ENCODE measurements around the gene OTULIN. TPM values are rescaled to one million over a fixed set of nuclear protein-coding genes. Genes with fewer than 3 reads are reported as not detected.

The OTULIN gene
- total RNA-seq, 2 donors from 2014 or later, result 77.0 to 94.6 TPM

DNA sequence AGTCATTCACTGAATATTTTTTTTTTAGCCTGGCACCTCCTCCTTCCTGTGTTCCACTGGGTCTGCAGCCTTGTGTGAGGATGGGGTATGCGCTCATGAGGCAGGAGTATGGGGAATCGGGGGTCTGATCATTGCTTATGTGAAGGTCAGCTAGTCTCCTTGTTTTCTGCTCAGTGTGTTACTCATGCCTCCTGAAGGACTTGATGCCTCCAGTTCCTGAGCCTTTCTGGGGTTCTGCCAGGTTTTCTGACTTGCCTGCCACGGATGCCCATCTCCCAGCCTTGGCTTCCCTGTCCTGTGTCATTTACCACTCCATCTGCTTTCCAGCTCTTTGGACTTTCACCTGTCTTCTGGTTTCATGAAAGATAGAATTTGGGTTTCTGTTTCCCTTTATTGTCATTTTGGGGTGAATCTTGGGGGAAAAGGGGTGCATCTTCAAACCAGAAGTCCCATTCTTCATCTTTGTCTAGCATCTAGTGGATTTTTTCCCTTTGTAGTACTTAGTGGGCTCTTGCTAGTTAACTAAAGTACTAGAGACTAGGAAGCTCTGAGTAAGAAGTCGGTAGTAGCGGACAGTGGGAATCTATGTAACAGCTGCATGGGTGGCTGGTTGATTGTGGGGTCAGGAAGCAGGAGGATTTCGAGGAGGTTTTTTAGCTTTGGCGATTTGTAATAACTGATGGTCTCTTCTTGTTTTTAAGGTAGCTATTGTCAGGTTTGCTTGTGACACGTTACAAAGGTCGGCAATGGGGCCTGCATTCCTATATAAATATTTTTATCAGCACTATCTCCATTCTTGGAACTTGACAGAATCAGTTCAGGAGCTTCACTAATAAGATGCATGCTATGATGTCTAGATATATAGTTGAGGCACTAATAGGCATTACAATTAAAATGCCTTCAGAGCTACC is 8.2 kb downstream of the OTULIN start:
- peaks cover 64% of the 10 kb centered on the region for H3K4me1 Mint-ChIP-seq
- DNase-seq, result no peak
- H3K36me3 Mint-ChIP-seq (ENCODE audit: low read depth), result peaks cover 2% of the 10 kb centered on the region
- no peak for ATAC-seq
- H3K4me3 Mint-ChIP-seq, result peak overlapping the region; percentile 61
- no peaks in the 10 kb centered on the region for H3K27me3 Mint-ChIP-seq
- peak overlapping the region; percentile 98 for H3K27ac Mint-ChIP-seq
- H3K9me3 ChIP-seq (ENCODE audit: control insufficient read depth, low read length, poor library complexity, severe bottlenecking), result no peaks in the 10 kb centered on the region

DNA sequence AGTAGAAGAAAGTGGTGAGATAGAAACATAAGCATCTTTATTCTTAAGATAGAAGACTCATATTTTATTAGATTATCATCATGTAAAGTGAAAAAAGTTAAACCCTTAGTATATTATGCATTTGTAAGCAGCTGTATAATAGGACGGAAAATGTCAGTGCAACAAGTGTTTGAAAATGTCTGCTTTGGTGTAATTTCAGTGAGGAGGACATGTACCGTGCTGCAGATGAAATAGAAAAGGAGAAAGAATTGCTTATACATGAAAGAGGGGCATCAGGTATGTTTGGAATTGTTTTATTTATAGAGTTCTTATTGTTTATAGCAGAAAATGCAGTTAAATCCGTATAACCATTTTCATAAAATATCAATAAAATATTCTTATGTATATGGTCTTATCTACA is 8.9 kb downstream of the OTULIN start:
- ATAC-seq (no peak), DNase-seq (no peak)
- no peaks in the 10 kb centered on the region for H3K9me3 ChIP-seq (ENCODE audit: control insufficient read depth, low read length, poor library complexity, severe bottlenecking)
- H3K4me3 Mint-ChIP-seq, result no peak overlapping the region
- H3K27ac Mint-ChIP-seq, result peak overlapping the region; percentile 98
- H3K4me1 Mint-ChIP-seq, result peaks cover 63% of the 10 kb centered on the region
- H3K27me3 Mint-ChIP-seq, result no peaks in the 10 kb centered on the region
- H3K36me3 Mint-ChIP-seq (ENCODE audit: low read depth), result peaks cover 5% of the 10 kb centered on the region

GRCh38 chr5:14674983-14675854 is 10.7 kb downstream of the OTULIN start:
- H3K4me1 Mint-ChIP-seq, result peaks cover 63% of the 10 kb centered on the region
- peak overlapping the region; percentile 98 for H3K27ac Mint-ChIP-seq
- DNase-seq, result no peak
- no peaks in the 10 kb centered on the region for H3K9me3 ChIP-seq (ENCODE audit: control insufficient read depth, low read length, poor library complexity, severe bottlenecking)
- H3K27me3 Mint-ChIP-seq, result no peaks in the 10 kb centered on the region
- ATAC-seq, result peak; percentile 1
- peak overlapping the region; percentile 76 for H3K4me3 Mint-ChIP-seq
- H3K36me3 Mint-ChIP-seq (ENCODE audit: low read depth), result peaks cover 5% of the 10 kb centered on the region

DNA sequence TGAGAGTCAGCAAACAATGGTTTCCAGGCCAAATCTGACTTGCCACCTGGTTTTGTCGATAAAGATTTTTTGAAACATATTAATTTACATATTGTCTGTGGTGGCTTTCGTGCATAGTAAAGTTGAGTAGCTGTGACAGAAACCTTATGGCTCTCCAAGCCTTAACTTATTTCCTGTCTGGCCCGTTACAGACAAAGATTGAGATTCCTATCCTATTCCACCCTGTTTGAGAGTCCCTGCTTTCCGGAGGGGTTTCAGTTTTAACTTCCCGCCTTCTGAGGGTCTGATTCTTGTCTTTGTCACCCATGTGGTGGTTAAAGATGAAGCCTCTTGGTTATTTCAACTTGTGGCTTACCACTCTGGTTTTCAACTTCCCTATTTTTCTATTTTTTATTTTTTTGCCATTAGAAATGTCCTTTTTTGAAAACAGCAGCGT is 11.4 kb downstream of the OTULIN start:
- DNase-seq (no peak), ATAC-seq (peak; percentile 51)
- no peaks in the 10 kb centered on the region for H3K27me3 Mint-ChIP-seq
- H3K4me1 Mint-ChIP-seq, result peaks cover 62% of the 10 kb centered on the region
- H3K4me3 Mint-ChIP-seq, result peak overlapping the region; percentile 76
- H3K36me3 Mint-ChIP-seq (ENCODE audit: low read depth), result peaks cover 5% of the 10 kb centered on the region
- no peaks in the 10 kb centered on the region for H3K9me3 ChIP-seq (ENCODE audit: control insufficient read depth, low read length, poor library complexity, severe bottlenecking)
- peak overlapping the region; percentile 98 for H3K27ac Mint-ChIP-seq

- H3K27me3 Mint-ChIP-seq, result no peaks in the 10 kb centered on the region
- no peaks in the 10 kb centered on the region for H3K9me3 ChIP-seq (ENCODE audit: control insufficient read depth, low read length, poor library complexity, severe bottlenecking)
- DNase-seq (no peak), ATAC-seq (peak; percentile 63)
- peak overlapping the region; percentile 98 for H3K27ac Mint-ChIP-seq
- H3K36me3 Mint-ChIP-seq (ENCODE audit: low read depth), result peaks cover 5% of the 10 kb centered on the region
- H3K4me3 Mint-ChIP-seq, result peak overlapping the region; percentile 76
- peaks cover 58% of the 10 kb centered on the region for H3K4me1 Mint-ChIP-seq
Measured at GRCh38 chr5:14676320-14676719, 11.8 kb downstream of the OTULIN start.

GRCh38 chr5:14678773-14679334 is 14.3 kb downstream of the OTULIN start:
- Mint-ChIP-seq H3K4me1 (peaks cover 35% of the 10 kb centered on the region), H3K27ac (peak overlapping the region; percentile 98), H3K36me3 (ENCODE audit: low read depth) (peaks cover 3% of the 10 kb centered on the region), H3K27me3 (no peaks in the 10 kb centered on the region), H3K4me3 (no peak overlapping the region)
- H3K9me3 ChIP-seq (ENCODE audit: control insufficient read depth, low read length, poor library complexity, severe bottlenecking), result no peaks in the 10 kb centered on the region
- DNase-seq (no peak), ATAC-seq (no peak)

GRCh38 chr5:14679595-14679994 is 15.1 kb downstream of the OTULIN start:
- H3K36me3 Mint-ChIP-seq (ENCODE audit: low read depth), result peaks cover 3% of the 10 kb centered on the region
- peak overlapping the region; percentile 56 for H3K27ac Mint-ChIP-seq
- no peak for ATAC-seq

DNA sequence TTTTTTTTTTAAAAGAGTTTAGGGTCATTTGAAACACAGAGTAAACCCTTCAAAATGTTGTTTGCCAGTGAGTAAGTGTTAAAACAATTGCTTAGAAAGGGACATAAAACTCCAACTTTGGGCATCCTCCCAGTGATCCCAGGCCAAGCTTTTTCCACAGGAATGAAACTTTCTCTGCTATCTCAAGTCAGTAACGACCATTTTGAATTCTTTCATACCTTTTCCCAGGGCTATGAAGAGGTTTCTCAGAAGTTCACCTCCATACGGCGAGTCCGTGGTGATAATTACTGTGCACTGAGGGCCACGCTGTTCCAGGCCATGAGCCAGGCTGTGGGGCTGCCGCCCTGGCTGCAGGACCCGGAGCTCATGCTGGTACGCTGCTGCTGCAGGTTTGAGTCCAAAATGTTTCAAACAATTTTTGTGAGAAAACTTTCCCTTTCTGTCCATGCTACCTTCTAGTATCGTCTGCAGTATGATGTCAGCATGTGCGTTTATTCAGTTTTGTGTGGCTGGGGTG is 16.8 kb downstream of the OTULIN start:
- Mint-ChIP-seq H3K27ac (peak overlapping the region; percentile 65), H3K4me1 (peaks cover 20% of the 10 kb centered on the region), H3K27me3 (no peaks in the 10 kb centered on the region), H3K4me3 (peak overlapping the region; percentile 12), H3K36me3 (ENCODE audit: low read depth) (peaks cover 5% of the 10 kb centered on the region)
- DNase-seq, result no peak
- no peaks in the 10 kb centered on the region for H3K9me3 ChIP-seq (ENCODE audit: control insufficient read depth, low read length, poor library complexity, severe bottlenecking)
- no peak for ATAC-seq

More at GRCh38 chr5:14679595-14679994, 15.1 kb downstream of the OTULIN start:
- peaks cover 29% of the 10 kb centered on the region for H3K4me1 Mint-ChIP-seq
- DNase-seq, result no peak
- H3K27me3 Mint-ChIP-seq, result no peaks in the 10 kb centered on the region
- no peaks in the 10 kb centered on the region for H3K9me3 ChIP-seq (ENCODE audit: control insufficient read depth, low read length, poor library complexity, severe bottlenecking)
- H3K4me3 Mint-ChIP-seq, result no peak overlapping the region

DNA sequence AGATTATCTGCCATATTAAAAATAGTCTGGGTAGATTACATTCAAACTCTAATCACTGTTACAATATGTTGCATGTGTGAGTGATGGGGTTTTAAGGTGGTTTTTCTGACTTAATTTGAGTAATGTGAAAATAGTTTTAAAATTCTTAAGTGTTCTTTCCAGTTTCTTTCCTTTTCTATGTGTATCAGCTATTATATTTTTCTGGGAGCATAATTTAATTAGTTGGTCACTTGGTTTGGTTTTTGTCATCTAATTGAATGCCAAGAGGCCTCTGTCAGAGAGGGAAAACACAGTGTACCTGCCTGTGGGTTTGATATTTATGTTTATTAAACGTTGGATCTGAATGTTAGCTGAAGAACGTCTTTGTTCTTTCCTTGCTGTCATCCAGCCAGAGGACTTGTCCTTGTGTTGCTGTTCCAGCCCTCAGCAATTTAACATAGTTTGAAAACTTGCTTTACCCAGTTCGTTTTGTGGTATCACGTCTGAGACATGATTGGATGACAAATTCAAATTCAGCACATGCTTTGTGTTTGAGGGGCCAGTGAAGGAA is 19.5 kb downstream of the OTULIN start:
- ATAC-seq, result no peak
- no peak for DNase-seq
- H3K27me3 Mint-ChIP-seq, result no peaks in the 10 kb centered on the region
- H3K36me3 Mint-ChIP-seq (ENCODE audit: low read depth), result peaks cover 5% of the 10 kb centered on the region
- H3K4me3 Mint-ChIP-seq, result no peak overlapping the region
- H3K9me3 ChIP-seq (ENCODE audit: control insufficient read depth, low read length, poor library complexity, severe bottlenecking), result no peaks in the 10 kb centered on the region
- peaks cover 10% of the 10 kb centered on the region for H3K4me1 Mint-ChIP-seq
- peak overlapping the region; percentile 73 for H3K27ac Mint-ChIP-seq

GRCh38 chr5:14684757-14685156 is 20.2 kb downstream of the OTULIN start:
- H3K9me3 ChIP-seq (ENCODE audit: control insufficient read depth, low read length, poor library complexity, severe bottlenecking), result no peaks in the 10 kb centered on the region
- peaks cover 5% of the 10 kb centered on the region for H3K36me3 Mint-ChIP-seq (ENCODE audit: low read depth)
- H3K4me1 Mint-ChIP-seq, result peaks cover 6% of the 10 kb centered on the region
- ATAC-seq, result no peak
- no peak overlapping the region for H3K4me3 Mint-ChIP-seq
- H3K27ac Mint-ChIP-seq, result peak overlapping the region; percentile 73
- H3K27me3 Mint-ChIP-seq, result no peaks in the 10 kb centered on the region
- no peak for DNase-seq

DNA sequence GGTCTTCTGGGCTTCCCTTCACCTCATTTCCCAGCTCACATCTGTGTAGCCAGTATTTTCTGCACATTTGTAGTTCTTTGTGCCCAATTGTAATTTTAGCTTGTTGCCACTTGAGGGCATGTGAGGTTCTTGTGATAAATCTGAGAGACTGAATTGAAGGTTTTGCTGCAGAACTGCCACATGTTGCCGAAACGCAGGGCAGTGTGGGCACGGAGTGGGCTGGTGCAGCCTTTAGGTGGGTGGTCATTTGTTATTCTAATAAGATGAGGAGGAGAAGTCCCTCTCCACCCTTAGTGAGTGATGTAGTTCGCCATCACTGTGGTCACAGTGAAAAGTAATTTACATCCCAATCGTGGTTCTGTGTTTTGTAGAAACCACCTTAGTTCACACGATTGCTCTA is 21.2 kb downstream of the OTULIN start:
- Mint-ChIP-seq H3K27ac (peak overlapping the region; percentile 79), H3K36me3 (ENCODE audit: low read depth) (peaks cover 12% of the 10 kb centered on the region), H3K27me3 (no peaks in the 10 kb centered on the region), H3K4me3 (peak overlapping the region; percentile 83), H3K4me1 (peaks cover 4% of the 10 kb centered on the region)
- DNase-seq (no peak), ATAC-seq (peak; percentile 85)
- no peaks in the 10 kb centered on the region for H3K9me3 ChIP-seq (ENCODE audit: control insufficient read depth, low read length, poor library complexity, severe bottlenecking)

GRCh38 chr5:14686517-14686916 is 22.0 kb downstream of the OTULIN start:
- Mint-ChIP-seq H3K27ac (peak overlapping the region; percentile 79), H3K4me3 (no peak overlapping the region), H3K36me3 (ENCODE audit: low read depth) (peaks cover 12% of the 10 kb centered on the region), H3K27me3 (no peaks in the 10 kb centered on the region), H3K4me1 (peaks cover 4% of the 10 kb centered on the region)
- DNase-seq (no peak), ATAC-seq (no peak)
- no peaks in the 10 kb centered on the region for H3K9me3 ChIP-seq (ENCODE audit: control insufficient read depth, low read length, poor library complexity, severe bottlenecking)

All from T-helper 17 cell (primary cell).